ENCODE measurements around the gene CACNA1B. TPM values are rescaled to one million over a fixed set of nuclear protein-coding genes. Genes with fewer than 3 reads are reported as not detected.

Gene CACNA1B
- total and polyA plus RNA-seq, 4 donors = 0.01 to 0.20 (median 0.09) TPM; not detected in 1

- peaks cover 0 to 2% (median 0%) of the 10 kb centered on the region in 4 donors for H3K9me3 ChIP-seq (ENCODE audit: control insufficient read depth in 4 of 4, insufficient read depth in 3 of 4, low read length in 3 of 4)
- TF ChIP-seq CTCF (IDR thresholded peaks at IDR 0.05; ENCODE audit: control extremely low read depth, extremely low read depth) = no peak
- no peak overlapping the region for H3K4me3 ChIP-seq
- WGBS, 2 donors = 87 to 93% methylated on average over 25 of the region's 25 CpGs
- peaks cover 0 to 3% (median 0%) of the 10 kb centered on the region in 3 donors for H3K27me3 ChIP-seq (ENCODE audit: control insufficient read depth in 3 of 3, insufficient read depth in 3 of 3, low read length in 2 of 3)
- DNase-seq (no peak), ATAC-seq (ENCODE audit: insufficient read depth, low FRiP score) (no peak)
- no peak overlapping the region for H3K27ac ChIP-seq (ENCODE audit: low read depth in 1 of 2, low read length in 1 of 2)
- H3K4me1 ChIP-seq (ENCODE audit: control insufficient read depth in 5 of 5, insufficient read depth in 5 of 5, low read length in 5 of 5) = no peaks in the 10 kb centered on the region
- no peaks in the 10 kb centered on the region for H3K36me3 ChIP-seq (ENCODE audit: control insufficient read depth in 4 of 4, insufficient read depth in 4 of 4, low read length in 4 of 4)
- H3K9ac ChIP-seq (ENCODE audit: insufficient read depth in 1 of 2, low read length in 2 of 2) = no peak overlapping the region
These were observed 129.1 kb downstream of the CACNA1B start for GRCh38 chr9:138006576-138007233.

- ATAC-seq (ENCODE audit: insufficient read depth, low FRiP score) (no peak), DNase-seq (no peak)
- Histone ChIP-seq H3K27ac (ENCODE audit: low read depth in 1 of 2, low read length in 1 of 2) (no peak overlapping the region), H3K4me3 (no peak overlapping the region), H3K4me1 (ENCODE audit: control insufficient read depth in 5 of 5, insufficient read depth in 5 of 5, low read length in 5 of 5) (no peaks in the 10 kb centered on the region), H3K9me3 (ENCODE audit: control insufficient read depth in 4 of 4, insufficient read depth in 3 of 4, low read length in 3 of 4) (peaks cover 0 to 2% (median 0%) of the 10 kb centered on the region in 4 donors), H3K27me3 (ENCODE audit: control insufficient read depth in 3 of 3, insufficient read depth in 3 of 3, low read length in 2 of 3) (no peaks in the 10 kb centered on the region), H3K9ac (ENCODE audit: insufficient read depth in 1 of 2, low read length in 2 of 2) (no peak overlapping the region), H3K36me3 (ENCODE audit: control insufficient read depth in 4 of 4, insufficient read depth in 4 of 4, low read length in 4 of 4) (no peaks in the 10 kb centered on the region)
- TF ChIP-seq CTCF (IDR thresholded peaks at IDR 0.05; ENCODE audit: control extremely low read depth, extremely low read depth) = no peak
- 89 to 90% methylated on average over 9 of the region's 9 CpGs for WGBS, 2 donors
These were observed 130.0 kb downstream of the CACNA1B start for GRCh38 chr9:138007566-138007917.

- 80 to 89% methylated on average over 15 of the region's 15 CpGs for WGBS, 2 donors
- ATAC-seq (ENCODE audit: insufficient read depth, low FRiP score) (peak; percentile 27), DNase-seq (no peak)
- H3K4me1 ChIP-seq (ENCODE audit: control insufficient read depth in 5 of 5, insufficient read depth in 5 of 5, low read length in 5 of 5) = no peaks in the 10 kb centered on the region
- no peak for TF ChIP-seq CTCF (IDR thresholded peaks at IDR 0.05; ENCODE audit: control extremely low read depth, extremely low read depth)
- H3K36me3 ChIP-seq (ENCODE audit: control insufficient read depth in 4 of 4, insufficient read depth in 4 of 4, low read length in 4 of 4) = no peaks in the 10 kb centered on the region
- H3K9ac ChIP-seq (ENCODE audit: insufficient read depth in 1 of 2, low read length in 2 of 2) = no peak overlapping the region
- no peaks in the 10 kb centered on the region for H3K27me3 ChIP-seq (ENCODE audit: control insufficient read depth in 3 of 3, insufficient read depth in 3 of 3, low read length in 2 of 3)
- no peak overlapping the region for H3K4me3 ChIP-seq
- H3K9me3 ChIP-seq (ENCODE audit: control insufficient read depth in 4 of 4, insufficient read depth in 3 of 4, low read length in 3 of 4) = peaks cover 0 to 2% (median 0%) of the 10 kb centered on the region in 4 donors
- H3K27ac ChIP-seq (ENCODE audit: low read depth in 1 of 2, low read length in 1 of 2) = no peak overlapping the region
These were observed 130.6 kb downstream of the CACNA1B start for GRCh38 chr9:138007918-138008841.

Measured in lung (tissue), 12 donors.